GM23248 (cell line): ENCODE data around the gene E2F3. TPM values are rescaled to one million over a fixed set of nuclear protein-coding genes. Genes with fewer than 3 reads are reported as not detected.

Experiments
- DNase-seq: peaks from one replicate; pipeline ENCODE4 v3.0.0-alpha.2; 2015
- H2AFZ ChIP-seq: fragments of 200-600 bp; sonication (generic); 2 replicates; pipeline ENCODE4 v1.6.1; 2016; ENCODE audit warnings: antibody characterized with exemption
- H3F3A ChIP-seq: fragments of 200-600 bp; sonication (generic); 2 replicates; pipeline ENCODE4 v1.6.1; 2016; ENCODE audit warnings: mild to moderate bottlenecking, antibody characterized with exemption, mixed run types; ENCODE audit not compliant: insufficient read depth
- H3K27ac ChIP-seq: fragments of 200-600 bp; sonication (generic); 2 replicates; pipeline ENCODE4 v1.5.1; 2016; ENCODE audit warnings: mild to moderate bottlenecking
- H3K27me3 ChIP-seq: fragments of 200-600 bp; sonication (generic); replicated peaks from 2 replicates; pipeline ENCODE4 v1.6.1; 2016; ENCODE audit warnings: mild to moderate bottlenecking; ENCODE audit not compliant: insufficient read depth
- H3K36me3 ChIP-seq: fragments of 200-600 bp; sonication (generic); 2 replicates; pipeline ENCODE4 v1.6.1; 2016; ENCODE audit warnings: low read depth, mild to moderate bottlenecking
- H3K4me1 ChIP-seq: fragments of 200-600 bp; sonication (generic); 2 replicates; pipeline ENCODE4 v1.6.1; 2016; ENCODE audit warnings: mild to moderate bottlenecking; ENCODE audit not compliant: insufficient read depth
- H3K4me2 ChIP-seq: fragments of 200-600 bp; sonication (generic); one replicate; pipeline ENCODE4 v1.6.1; 2016; ENCODE audit warnings: mild to moderate bottlenecking; ENCODE audit not compliant: unreplicated experiment
- H3K4me3 ChIP-seq: fragments of 200-600 bp; sonication (generic); 2 replicates; pipeline ENCODE4 v1.5.1; 2016; ENCODE audit warnings: mild to moderate bottlenecking
- H3K79me2 ChIP-seq: fragments of 200-600 bp; sonication (generic); 2 replicates; pipeline ENCODE4 v1.6.1; 2016; ENCODE audit warnings: mild to moderate bottlenecking; ENCODE audit not compliant: insufficient read depth
- H3K9ac ChIP-seq: fragments of 200-600 bp; sonication (generic); 2 replicates; pipeline ENCODE4 v1.6.1; 2016; ENCODE audit warnings: mild to moderate bottlenecking
- H3K9me2 ChIP-seq: fragments of 200-600 bp; sonication (generic); 2 replicates; pipeline ENCODE4 v1.6.1; 2016; ENCODE audit warnings: mixed run types, mild to moderate bottlenecking, moderate library complexity; ENCODE audit not compliant: insufficient read depth
- H3K9me3 ChIP-seq: fragments of 200-600 bp; sonication (generic); one replicate; pipeline ENCODE4 v1.6.1; 2017; ENCODE audit warnings: low read depth
- H4K20me1 ChIP-seq: fragments of 200-600 bp; sonication (generic); 2 replicates; pipeline ENCODE4 v1.6.0; 2016; ENCODE audit not compliant: insufficient read depth
- EZH2 ChIP-seq: fragments of 200-600 bp; sonication (generic); IDR thresholded peaks from 2 replicates; pipeline ENCODE4 v1.6.1; 2018; ENCODE audit warnings: antibody characterized with exemption, mild to moderate bottlenecking; ENCODE audit not compliant: insufficient read depth, poor library complexity, severe bottlenecking
- EZH2phosphoT487 ChIP-seq: fragments of 200-600 bp; sonication (generic); IDR thresholded peaks from 2 replicates; pipeline ENCODE4 v1.6.1; 2018; ENCODE audit warnings: antibody characterized with exemption, moderate library complexity, mild to moderate bottlenecking, low read depth; ENCODE audit not compliant: insufficient read depth
- WGBS, 2 experiments: methylation state at CpG; one replicate each; pipeline ENCODE4 v1.1.6; 2015 to 2017; ENCODE audit warnings: low lambda C conversion rate in 2 of 2, low coverage in 1 of 2; ENCODE audit errors: missing lambda C conversion rate in 2 of 2; 5-methylcytosine and 5-hydroxymethylcytosine counted together
- in situ Hi-C: fragments of 300-500 bp; cut with MboI; formaldehyde crosslinking; loops from 2 replicates; pipeline ENCODE4 v1.15.0; 2020
- polyA plus RNA-seq: library from polyadenylated mRNA; unstranded; fragments of >200 nt; fragmentation: Nextera tagmentation; extraction: Ambion mirVana; gene quantifications from 2 replicates; pipeline ENCODE4 v1.2.1, GENCODE V29; 2016
- total RNA-seq: library from RNA; depleted of rRNA; stranded (reverse); fragments of >200 nt; shearing (Covaris generic); gene quantifications from 2 replicates; pipeline ENCODE4 v1.2.3, GENCODE V29; 2014

The E2F3 gene
- total and polyA plus RNA-seq, 2 experiments from 2014 or later: 4.1 to 7.0 TPM

GRCh38 chr6:20479526-20479925 is 77.8 kb downstream of the E2F3 start:
- Histone ChIP-seq H4K20me1 (no peaks in the 10 kb centered on the region), H3K9me2 (no peaks in the 10 kb centered on the region), H3K27ac (no peak overlapping the region), H3K79me2 (peaks cover 67% of the 10 kb centered on the region), H2AFZ (no peak overlapping the region), H3F3A (no peaks in the 10 kb centered on the region; the same call in 1 of the 2 replicates), H3K36me3 (peaks cover 24% of the 10 kb centered on the region), H3K9me3 (no peaks in the 10 kb centered on the region), H3K27me3 (no peaks in the 10 kb centered on the region), H3K4me2 (no peak overlapping the region), H3K9ac (no peak overlapping the region), H3K4me1 (no peaks in the 10 kb centered on the region), H3K4me3 (no peak overlapping the region)
- DNase-seq: no peak
- TF ChIP-seq EZH2phosphoT487: no peak
- no peak for TF ChIP-seq EZH2
- WGBS, 2 experiments: 98 to 99% methylated on average over 9 of the region's 9 CpGs
- in situ Hi-C loops: no loop called here

- no peaks in the 10 kb centered on the region for H4K20me1 ChIP-seq
- H3K9me2 ChIP-seq: no peaks in the 10 kb centered on the region
- DNase-seq: no peak
- 83% methylated on average over 8 of the region's 8 CpGs for WGBS, 2 experiments
- no peak overlapping the region for H3K4me3 ChIP-seq
- H3K4me1 ChIP-seq: no peaks in the 10 kb centered on the region
- H3K9ac ChIP-seq: no peak overlapping the region
- H3K79me2 ChIP-seq: peaks cover 49% of the 10 kb centered on the region
- no peak overlapping the region for H3K4me2 ChIP-seq
- TF ChIP-seq EZH2 (no peak), EZH2phosphoT487 (no peak)
- in situ Hi-C loops: no loop called here
- H3K9me3 ChIP-seq: no peaks in the 10 kb centered on the region
- no peaks in the 10 kb centered on the region; the same call in 1 of the 2 replicates for H3F3A ChIP-seq
- H3K36me3 ChIP-seq: peaks cover 36% of the 10 kb centered on the region
- no peak overlapping the region for H3K27ac ChIP-seq
- H3K27me3 ChIP-seq: no peaks in the 10 kb centered on the region
- no peak overlapping the region for H2AFZ ChIP-seq
These were observed 79.6 kb downstream of the E2F3 start for GRCh38 chr6:20481281-20481680.

DNA sequence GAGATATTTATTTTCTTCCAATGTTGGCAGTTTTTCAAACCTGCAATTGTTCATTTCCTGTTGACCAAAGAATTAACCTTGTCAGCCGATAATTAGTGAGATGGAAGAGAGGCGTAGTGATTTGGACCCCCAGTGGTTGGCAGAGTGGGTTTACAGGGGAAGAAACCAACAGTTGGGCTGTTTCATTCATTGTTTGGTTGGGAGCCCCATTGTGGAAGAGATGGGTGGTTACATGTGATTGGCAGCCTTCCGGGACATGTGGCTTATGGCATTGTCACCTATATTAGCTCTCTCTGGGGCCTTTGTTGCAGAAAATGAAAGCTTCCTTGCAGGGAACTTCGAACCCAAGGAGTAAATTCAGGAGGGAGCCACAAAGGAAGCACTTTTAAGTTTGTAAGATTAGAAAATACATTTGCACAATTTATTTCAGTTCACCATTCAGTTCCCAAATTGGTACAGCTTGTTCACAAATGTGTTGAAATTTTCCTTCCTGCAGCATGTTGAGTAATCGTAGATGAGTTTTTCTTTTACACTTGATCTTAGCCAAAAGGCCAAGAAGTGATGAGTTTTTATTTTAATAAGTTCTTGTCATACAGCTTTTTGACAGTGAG is 82.3 kb downstream of the E2F3 start:
- Histone ChIP-seq H3K4me1 (no peaks in the 10 kb centered on the region), H3K9me3 (no peaks in the 10 kb centered on the region), H3K9me2 (no peaks in the 10 kb centered on the region), H3K27me3 (no peaks in the 10 kb centered on the region), H3K4me3 (no peak overlapping the region), H2AFZ (no peak overlapping the region), H4K20me1 (no peaks in the 10 kb centered on the region), H3K36me3 (peaks cover 57% of the 10 kb centered on the region), H3K4me2 (no peak overlapping the region), H3K27ac (no peak overlapping the region), H3K79me2 (peaks cover 27% of the 10 kb centered on the region), H3F3A (no peaks in the 10 kb centered on the region; the same call in 1 of the 2 replicates), H3K9ac (no peak overlapping the region)
- in situ Hi-C loops: no loop called here
- TF ChIP-seq EZH2 (no peak), EZH2phosphoT487 (no peak)
- peak; percentile 9 for DNase-seq
- WGBS, 2 experiments: 84 to 89% methylated on average over 5 of the region's 5 CpGs

DNA sequence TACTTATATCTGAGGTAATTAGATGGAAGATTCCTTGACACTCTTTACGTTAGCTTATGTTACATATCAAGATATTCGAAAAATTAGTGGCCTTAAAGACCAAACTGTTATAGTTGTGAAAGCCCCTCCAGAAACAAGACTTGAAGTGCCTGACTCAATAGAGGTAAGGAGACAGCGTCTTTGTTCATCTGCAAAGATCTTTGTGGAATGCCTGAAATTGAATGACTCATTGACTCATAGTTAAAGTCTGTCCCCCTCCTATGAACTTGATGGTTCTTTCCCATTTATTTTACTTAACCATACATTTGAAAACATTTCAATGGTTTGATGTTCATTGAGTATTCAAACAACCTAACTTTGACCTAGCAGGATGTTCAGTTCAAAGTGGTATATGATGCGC is 85.0 kb downstream of the E2F3 start:
- no peak overlapping the region for H3K9ac ChIP-seq
- 0 out of 2 replicates have a peak, but pooled peaks cover 13% of the 10 kb centered on the region for H3K79me2 ChIP-seq
- H3K9me3 ChIP-seq: no peaks in the 10 kb centered on the region
- no peaks in the 10 kb centered on the region for H4K20me1 ChIP-seq
- no peak overlapping the region for H3K27ac ChIP-seq
- H3K4me1 ChIP-seq: no peaks in the 10 kb centered on the region
- peaks cover 73% of the 10 kb centered on the region for H3K36me3 ChIP-seq
- TF ChIP-seq EZH2 (no peak), EZH2phosphoT487 (no peak)
- no peaks in the 10 kb centered on the region for H3K9me2 ChIP-seq
- no peak overlapping the region for H3K4me3 ChIP-seq
- no peaks in the 10 kb centered on the region for H3K27me3 ChIP-seq
- H3K4me2 ChIP-seq: no peak overlapping the region
- in situ Hi-C loops: no loop called here
- no peaks in the 10 kb centered on the region; the same call in 1 of the 2 replicates for H3F3A ChIP-seq
- no peak overlapping the region for H2AFZ ChIP-seq
- no peak for DNase-seq
- WGBS, 2 experiments: 95 to 99% methylated on average over 4 of the region's 4 CpGs
